ENCODE results near the gene CCDC68.

CCDC68 gene

DNA sequence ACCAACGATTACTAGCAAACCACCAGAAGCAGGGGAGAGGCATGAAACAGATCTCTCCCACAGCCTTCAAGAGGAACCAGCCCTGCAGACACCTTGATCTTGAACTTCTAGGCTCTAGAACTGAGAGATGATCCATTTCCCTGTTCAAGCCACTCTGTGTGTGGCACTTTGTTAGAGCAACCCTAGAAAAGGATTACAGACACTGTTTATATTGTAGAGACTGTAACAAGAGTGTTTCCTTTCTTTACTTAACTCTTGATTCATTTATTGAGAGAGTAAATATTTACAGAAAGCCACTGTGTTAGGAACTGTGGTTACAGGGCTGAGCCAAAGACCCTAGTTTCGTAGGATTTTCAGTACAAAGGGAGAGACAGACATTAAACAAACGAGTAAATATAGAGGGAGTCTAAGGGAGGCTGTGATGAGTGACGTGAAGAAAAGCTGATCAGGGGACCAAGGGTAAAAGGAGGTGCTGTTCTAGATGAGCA, 10.9 kb downstream of the CCDC68 start:
- TF ChIP-seq, protein P1, sequence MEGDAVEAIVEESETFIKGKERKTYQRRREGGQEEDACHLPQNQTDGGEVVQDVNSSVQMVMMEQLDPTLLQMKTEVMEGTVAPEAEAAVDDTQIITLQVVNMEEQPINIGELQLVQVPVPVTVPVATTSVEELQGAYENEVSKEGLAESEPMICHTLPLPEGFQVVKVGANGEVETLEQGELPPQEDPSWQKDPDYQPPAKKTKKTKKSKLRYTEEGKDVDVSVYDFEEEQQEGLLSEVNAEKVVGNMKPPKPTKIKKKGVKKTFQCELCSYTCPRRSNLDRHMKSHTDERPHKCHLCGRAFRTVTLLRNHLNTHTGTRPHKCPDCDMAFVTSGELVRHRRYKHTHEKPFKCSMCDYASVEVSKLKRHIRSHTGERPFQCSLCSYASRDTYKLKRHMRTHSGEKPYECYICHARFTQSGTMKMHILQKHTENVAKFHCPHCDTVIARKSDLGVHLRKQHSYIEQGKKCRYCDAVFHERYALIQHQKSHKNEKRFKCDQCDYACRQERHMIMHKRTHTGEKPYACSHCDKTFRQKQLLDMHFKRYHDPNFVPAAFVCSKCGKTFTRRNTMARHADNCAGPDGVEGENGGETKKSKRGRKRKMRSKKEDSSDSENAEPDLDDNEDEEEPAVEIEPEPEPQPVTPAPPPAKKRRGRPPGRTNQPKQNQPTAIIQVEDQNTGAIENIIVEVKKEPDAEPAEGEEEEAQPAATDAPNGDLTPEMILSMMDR (conservative IDR thresholded peaks at IDR 0.05), result no peak
- peak overlapping the region; percentile 25; the same call in 1 of the 2 replicates for H3K27ac ChIP-seq

DNA sequence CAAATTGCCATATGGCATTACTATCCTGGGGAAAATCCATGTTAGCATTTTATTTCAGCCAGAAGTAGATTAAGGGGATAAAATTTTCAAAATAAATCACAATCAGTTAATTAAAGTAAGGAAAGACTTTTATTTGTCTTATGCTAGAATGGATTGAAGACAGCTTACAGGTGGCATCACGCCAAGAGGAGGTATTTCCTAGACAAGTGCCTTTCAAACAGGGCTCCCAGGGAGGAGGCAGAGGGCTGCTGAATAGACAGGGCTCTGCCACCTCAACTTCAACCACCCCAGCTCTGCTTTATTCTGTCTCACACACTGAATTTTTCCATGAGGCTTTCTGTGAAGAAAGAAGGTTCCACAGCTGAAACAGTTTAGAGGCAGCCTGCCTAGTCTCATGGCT, 12.2 kb downstream of the CCDC68 start:
- H3K27ac ChIP-seq, result no peak overlapping the region
- TF ChIP-seq, protein P1 (conservative IDR thresholded peaks at IDR 0.05), result no peak

DNA sequence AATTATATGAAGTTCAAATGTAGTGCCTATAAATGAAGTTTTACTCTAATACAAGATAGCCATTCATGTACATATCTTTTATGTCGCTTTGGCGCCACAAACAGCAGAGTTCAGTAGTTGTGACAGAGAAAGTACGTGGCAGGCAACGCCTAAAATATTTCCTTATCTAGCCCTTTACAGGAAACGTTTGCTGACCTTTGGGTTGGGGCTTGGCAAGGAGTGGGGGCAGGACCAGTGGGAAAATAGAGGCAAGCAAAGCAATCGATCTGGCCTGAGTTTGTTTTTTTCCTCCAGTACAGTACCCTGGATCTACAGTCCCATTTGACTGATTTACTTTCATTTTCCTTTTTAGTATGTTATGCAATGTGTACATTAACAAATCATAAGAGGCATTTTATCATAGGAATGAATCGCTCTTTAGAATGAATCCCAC, 13.1 kb downstream of the CCDC68 start:
- TF ChIP-seq, protein P1 (conservative IDR thresholded peaks at IDR 0.05), result no peak
- H3K27ac ChIP-seq, result peak overlapping the region; percentile 1; the same call in 1 of the 2 replicates

DNA sequence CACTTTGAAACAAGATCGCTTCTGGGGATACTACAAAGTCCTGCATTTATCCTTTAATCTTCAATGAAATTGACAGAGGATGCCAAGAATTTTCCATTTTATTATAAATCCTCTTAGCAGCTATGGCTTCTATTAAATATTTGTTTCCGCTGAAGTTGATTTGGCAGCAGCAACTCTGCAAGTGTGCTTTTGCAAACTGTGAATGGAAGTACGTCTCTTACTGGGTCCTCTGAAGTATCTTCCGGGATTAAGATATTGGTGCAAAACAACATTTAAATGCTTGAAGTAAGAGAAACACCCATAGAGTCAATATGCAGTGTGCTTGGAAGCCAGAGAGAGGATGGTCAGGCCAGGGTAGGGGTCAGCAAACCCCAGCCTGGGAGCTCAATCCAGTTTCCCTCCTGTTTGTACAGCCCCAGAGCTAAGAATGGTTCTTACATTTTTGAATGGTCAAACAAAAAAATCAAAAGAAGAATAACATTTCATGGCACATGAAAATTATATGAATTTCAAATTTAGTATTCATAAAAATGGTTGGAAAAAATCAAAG, 13.6 kb downstream of the CCDC68 start:
- peak overlapping the region; percentile 1; the same call in 1 of the 2 replicates for H3K27ac ChIP-seq
- TF ChIP-seq, protein P1 (conservative IDR thresholded peaks at IDR 0.05), result no peak

DNA sequence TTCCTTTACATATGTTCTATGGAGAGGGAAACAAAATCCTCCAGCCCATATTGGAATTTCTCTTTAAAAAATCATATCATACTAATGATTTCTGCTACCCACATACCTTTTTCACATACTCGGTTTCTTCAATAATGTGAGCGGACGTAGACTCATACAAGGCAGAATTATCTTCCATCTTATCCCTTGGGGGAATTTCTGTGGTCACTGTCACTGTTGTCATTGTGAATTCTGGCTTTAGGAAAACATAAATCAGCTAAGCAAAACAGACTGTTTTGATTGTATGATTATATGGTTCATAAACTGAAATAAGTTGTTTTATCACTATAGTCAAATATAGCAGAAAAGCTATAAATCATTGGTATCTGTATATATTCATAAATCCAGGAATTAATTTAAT, 16.7 kb downstream of the CCDC68 start:
- H3K27ac ChIP-seq, result no peak overlapping the region
- TF ChIP-seq, protein P1 (conservative IDR thresholded peaks at IDR 0.05), result no peak

DNA sequence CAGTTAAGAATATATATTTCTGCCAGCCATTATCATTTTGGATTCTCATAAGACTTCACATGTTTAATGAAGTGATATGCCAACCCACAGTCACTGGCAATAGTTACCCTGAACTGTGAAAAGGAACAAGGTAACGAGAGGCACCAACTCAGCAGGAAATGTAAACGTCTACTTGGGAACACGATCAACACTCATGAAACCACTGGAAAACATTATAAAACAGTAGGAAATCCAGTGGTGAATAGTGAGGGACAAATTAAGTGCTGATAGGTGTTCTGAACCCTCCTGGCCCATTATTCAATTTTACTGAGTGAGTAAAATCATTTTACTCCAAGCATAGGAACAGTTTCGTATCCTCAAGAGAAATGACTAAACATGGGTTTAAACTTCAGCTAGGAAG, 17.1 kb downstream of the CCDC68 start:
- H3K27ac ChIP-seq, result no peak overlapping the region
- TF ChIP-seq, protein P1 (conservative IDR thresholded peaks at IDR 0.05), result no peak

DNA sequence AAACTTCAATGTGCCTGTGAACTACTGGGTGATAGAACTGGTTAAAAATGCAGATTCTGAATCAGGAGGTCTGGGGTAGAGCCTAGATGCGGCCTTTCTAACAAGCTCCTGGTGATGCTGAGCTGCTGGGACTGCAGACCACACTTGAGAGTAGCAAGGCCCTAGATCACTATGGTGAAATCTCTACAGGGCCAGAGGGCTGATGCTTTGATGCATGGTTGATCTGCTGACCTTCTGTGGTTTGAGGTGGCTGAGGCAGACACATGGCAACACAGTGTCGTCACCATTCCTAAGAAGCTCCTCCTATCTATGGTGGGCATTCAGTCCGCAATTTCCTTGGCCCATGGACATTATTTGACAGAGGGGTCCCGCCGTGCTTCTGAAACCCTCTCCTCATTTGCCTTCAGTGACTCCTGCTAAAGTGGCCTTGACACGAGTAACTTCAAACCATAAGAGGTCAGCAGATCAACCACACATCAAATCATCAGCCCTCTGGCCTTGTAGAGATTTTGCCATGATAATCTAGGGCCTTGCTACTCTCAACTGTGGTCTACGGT, 19.8 kb downstream of the CCDC68 start:
- TF ChIP-seq, protein P1 (conservative IDR thresholded peaks at IDR 0.05), result no peak
- no peak overlapping the region for H3K27ac ChIP-seq

Measured in VCaP (cell line).